PC-3 (cell line): ENCODE measurements around the gene ANGPTL7.

ENCODE experiments used
- CTCF ChIP-seq: fragments of 300-600 bp; sonication (generic); conservative IDR thresholded peaks from 2 replicates; pipeline ENCODE4 v1.5.1; 2017; ENCODE audit warnings: antibody characterized with exemption, low read depth, mild to moderate bottlenecking, low read length
- EZH2 ChIP-seq: fragments of 300-600 bp; sonication (generic); IDR thresholded peaks from one replicate; pipeline ENCODE4 v1.6.1; 2017; ENCODE audit warnings: antibody characterized with exemption, mild to moderate bottlenecking, low read length; ENCODE audit not compliant: unreplicated experiment

- TF ChIP-seq EZH2: no peak
- TF ChIP-seq CTCF: no peak
These were observed 1.7 kb upstream of the ANGPTL7 start for GRCh38 chr1:11187494-11187893.
